CD4-positive, alpha-beta T cell treated with Interleukin-15 for 1 hour (primary cell): ENCODE data around the gene CLIP2.
"Not testable (repeated sequence)": the region's sequence is repeated elsewhere in the genome, so short reads cannot be mapped to it uniquely, and the experiment has no call there.

Experiments used
- DNase-seq: peaks from one replicate; pipeline ENCODE4 v3.0.0-alpha.2; 2020

The CLIP2 gene

GRCh38 chr7:74407958-74408357 lies 118.8 kb downstream of the CLIP2 start:
- DNase-seq, result no peak

DNA sequence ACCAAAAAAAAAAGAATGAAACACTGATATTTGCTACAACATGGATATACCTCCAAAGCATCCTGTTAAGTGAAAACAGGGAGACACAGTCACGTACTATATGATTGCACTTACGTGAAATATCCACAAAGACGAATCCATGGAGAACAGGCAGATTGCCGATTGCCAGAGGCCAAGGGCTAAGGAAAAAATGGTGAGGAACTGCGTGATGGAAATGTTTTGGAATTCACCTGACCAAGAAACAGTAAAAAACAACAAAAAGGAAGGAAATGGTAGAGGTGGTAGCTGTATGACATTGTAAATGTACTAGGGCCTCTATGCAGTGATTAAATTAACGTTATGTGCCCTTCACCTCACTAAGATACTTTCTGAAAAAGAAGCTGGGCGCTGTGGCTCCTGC lies 120.4 kb downstream of the CLIP2 start:
- no peak for DNase-seq

GRCh38 chr7:74410772-74411171 lies 121.6 kb downstream of the CLIP2 start:
- no peak for DNase-seq

DNA sequence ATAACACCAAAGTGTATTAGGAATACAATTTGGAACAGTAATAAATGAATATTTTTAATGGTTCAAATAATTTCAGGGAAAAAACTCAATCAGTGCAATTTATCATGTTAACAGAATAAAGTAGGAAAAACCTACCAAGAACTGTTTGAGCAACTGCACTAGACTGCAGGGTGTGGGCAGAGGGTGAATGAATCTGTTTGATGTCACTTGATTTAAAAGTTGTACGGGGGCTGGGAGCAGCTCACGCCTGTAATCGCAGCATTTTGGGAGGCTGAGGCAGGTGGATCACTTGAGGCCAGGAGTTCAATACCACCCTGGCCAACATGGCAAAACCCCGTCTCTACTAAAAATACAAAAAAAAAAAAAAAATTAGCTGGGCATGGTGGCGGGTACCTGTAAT lies 122.4 kb downstream of the CLIP2 start:
- DNase-seq, result not testable (repeated sequence)

DNA sequence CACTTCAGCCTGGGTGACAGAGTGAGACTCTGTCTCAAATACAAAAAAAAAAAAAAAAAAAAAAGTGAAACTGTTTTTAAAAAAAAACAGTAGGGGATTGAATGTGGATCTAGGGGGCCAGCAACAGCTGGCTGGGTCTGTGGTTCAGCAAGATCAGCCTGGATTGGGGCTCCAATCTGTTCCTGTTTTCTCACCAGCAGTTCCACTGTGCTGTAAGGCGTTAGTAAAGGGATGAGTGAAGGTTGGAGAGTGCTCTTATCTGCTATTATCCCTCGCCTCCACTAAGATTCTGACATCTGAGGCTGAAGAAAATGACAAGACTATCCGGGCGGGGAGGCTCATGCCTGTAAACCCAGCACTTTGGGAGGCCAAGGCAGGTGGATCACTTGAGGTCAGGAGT lies 122.8 kb downstream of the CLIP2 start:
- no peak for DNase-seq

DNA sequence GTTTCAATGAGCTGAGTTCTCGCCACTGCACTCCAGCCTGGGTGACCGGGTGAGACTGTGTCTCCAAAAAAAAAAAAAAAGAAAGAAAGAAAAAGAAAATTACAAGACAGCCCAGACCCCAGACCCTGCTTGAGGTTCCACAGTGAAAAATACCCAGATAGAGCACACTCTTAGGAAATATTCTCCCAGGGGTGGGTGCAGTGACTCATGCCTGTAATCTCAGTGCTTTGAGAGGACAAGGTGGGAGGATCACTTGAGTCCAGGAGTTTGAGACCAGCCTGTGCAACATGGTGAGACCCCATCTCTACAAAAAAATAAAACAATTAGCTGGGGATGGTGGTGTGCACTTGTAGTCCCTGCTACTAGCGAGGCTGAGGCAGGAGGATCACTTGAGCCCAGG lies 123.4 kb downstream of the CLIP2 start:
- DNase-seq, result no peak

GRCh38 chr7:74414595-74415333 lies 125.6 kb downstream of the CLIP2 start:
- not testable (repeated sequence) for DNase-seq

GRCh38 chr7:74417419-74417971 lies 128.3 kb downstream of the CLIP2 start:
- DNase-seq, result peak; percentile 55

DNA sequence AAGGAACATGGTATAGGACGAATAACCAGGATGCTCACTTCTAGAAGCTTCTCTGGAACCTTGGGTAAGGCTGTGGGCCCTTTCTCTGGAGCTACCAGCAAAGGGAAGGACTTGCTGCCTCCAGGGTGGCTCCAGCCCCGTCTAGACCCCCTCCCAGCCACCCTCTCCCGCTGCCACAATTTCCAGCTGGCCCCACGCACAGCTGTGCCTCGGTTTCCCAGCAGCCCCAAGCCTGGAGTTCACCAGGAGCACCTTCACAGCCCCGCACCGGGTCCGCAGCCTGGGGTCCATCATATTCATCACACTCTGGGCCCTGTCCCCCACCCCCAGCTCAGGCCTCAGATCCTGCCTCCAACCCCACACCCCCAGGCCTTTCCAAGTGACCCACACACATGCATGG lies 128.9 kb downstream of the CLIP2 start:
- no peak for DNase-seq

- no peak for DNase-seq
Measured at GRCh38 chr7:74418538-74418937, 129.3 kb downstream of the CLIP2 start.

DNA sequence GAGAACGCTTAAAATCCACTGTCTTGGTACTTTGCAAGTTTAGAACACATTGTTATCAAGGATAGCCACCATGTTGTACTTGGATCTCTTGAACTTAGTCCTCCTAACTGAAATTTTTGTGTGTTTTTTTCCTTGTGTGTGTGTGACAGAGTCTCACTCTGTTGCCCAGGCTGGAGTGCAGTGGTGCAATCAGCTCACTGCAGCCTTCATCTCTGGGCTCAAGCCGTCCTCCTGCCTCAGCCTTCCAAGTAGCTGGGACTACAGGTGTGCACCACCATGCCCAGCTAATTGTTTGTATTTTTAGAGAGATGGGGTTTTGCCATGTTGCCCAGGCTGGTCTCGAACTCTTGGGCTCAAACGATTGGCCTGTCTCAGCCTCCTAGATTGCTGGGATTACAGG lies 130.0 kb downstream of the CLIP2 start:
- not testable (repeated sequence) for DNase-seq

GRCh38 chr7:74420006-74420405 lies 130.8 kb downstream of the CLIP2 start:
- no peak for DNase-seq

GRCh38 chr7:74424291-74424880 lies 135.2 kb downstream of the CLIP2 start:
- no peak for DNase-seq

- DNase-seq, result no peak
Measured at GRCh38 chr7:74428023-74428422, 138.8 kb downstream of the CLIP2 start.

DNA sequence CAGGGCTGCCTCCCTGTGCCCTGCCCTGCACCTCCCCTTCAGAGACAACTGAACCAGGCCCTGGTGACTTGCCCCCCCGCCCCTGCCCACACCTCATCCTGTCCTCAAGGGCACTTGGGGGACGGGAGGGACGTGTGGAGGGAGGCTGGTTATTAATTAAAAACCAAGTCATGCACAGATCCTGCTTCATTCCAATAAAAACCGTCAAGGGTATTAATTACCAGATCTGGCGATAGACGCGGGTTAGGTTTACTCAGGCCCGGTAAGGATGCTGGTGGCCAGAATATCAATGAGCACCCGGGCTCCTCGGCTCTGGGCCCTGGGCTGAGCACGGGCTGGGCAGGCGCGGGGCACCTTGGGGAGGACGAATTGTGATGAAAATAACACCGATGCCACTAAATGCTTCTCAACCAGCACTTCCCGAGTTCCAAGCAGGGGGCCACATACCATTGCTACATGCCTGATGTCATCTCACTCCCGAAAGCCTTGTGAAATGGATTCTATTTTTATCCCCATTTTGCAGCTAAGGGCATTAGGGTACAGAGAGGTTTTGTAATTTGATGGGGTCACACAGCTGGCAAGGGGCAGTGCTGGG lies 140.0 kb downstream of the CLIP2 start:
- no peak for DNase-seq

DNA sequence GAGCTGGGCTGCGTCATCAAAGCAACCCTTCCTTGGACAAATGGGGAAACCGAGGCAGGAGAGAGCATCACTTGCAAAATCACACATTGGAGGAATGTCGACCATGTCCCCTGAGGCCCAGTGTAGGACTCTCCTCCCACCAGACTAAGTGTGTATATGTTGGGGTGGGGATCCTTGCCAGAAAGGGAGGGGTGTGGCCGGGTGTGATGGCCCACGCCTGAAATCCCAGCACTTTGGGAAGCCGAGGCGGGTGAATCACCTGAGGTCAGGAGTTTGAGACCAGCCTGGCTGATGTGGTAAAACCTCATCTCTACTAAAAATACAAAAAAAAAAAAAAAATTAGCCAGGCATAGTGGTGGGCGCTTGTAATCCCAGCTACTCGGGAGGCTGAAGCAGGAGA lies 141.2 kb downstream of the CLIP2 start:
- not testable (repeated sequence) for DNase-seq

DNA sequence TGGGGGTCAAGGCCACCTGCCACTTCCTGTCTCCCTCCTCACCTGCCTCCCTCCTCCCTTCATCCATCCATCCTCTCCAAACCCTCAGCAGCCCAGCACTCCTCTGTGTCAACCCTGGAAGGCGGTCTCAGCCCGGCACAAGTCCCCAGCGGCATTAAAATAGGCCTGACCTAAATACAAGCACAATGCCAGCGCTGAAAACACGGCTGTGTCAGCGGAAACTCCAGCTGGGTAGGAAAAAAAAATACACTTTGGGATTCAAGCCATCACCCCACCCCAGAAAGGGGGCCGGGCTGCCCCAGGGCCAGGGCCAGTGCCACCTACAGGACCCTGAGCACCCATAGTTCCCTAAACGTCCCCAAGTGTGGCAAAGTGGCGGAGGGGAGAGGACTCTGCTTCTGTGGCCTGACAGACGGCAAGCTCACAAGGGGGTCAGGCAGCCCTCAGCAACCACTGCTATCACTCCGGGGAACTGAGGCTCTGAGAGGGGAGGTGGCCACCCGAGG lies 141.8 kb downstream of the CLIP2 start:
- DNase-seq, result no peak

- not testable (repeated sequence) for DNase-seq
Measured at GRCh38 chr7:74437291-74437571, 148.0 kb downstream of the CLIP2 start.

DNA sequence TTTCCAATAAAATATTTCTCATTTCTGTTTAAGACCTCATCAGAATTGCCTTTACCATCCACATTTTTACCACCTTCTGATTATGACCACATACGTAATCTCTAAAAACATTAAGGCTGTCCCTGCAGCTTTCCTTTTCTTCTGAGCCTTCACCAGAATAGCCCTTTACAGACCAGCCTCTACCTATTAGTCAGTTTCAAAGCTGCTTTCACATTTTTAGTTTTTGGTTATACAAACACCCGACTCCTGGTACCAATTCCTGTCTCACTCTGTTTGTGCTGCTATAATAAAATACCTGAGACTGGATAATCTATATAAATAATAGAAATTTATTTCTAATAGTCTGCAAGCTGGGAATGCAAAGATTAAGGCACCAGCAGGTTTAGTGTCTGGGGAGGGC lies 149.1 kb downstream of the CLIP2 start:
- DNase-seq, result no peak

DNA sequence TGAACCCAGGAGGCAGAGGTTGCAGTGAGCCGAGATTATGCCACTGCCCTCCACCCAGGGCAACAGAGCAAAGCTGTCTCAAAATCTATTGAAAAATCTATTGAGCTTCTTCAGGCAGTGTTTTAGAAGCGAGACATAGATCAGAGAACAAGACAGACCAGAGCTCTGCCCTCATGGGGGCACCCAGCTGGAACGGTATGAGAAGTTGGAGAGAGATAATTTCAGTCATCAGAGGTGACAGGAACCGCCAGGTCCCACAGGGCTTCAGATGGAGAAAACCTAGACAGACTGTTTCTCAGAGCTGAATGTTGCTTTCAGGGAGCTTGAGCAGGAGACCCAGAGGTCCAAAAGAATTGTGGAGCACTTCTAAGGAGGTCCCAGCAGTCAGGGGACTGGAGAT lies 150.3 kb downstream of the CLIP2 start:
- DNase-seq, result no peak

DNA sequence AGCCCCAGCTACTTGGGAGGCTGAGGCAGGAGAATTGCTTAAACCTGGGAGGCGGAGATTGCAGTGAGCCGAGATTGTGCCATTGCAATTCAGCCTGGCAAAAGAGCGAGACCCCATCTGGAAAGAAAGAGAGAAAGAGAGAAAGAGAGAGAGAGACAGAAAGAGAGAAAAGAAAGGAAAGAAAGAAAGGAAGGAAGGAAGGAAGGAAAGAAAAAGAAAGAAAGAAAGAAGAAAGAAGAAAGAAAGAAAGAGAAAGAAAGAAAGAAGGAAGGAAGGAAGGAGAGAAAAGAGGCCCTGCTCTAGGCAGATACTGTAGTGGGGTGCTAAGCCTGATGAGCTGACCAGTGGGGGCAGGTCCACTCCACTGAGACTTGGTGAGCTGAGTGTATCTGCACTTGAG lies 150.9 kb downstream of the CLIP2 start:
- not testable (repeated sequence) for DNase-seq

DNA sequence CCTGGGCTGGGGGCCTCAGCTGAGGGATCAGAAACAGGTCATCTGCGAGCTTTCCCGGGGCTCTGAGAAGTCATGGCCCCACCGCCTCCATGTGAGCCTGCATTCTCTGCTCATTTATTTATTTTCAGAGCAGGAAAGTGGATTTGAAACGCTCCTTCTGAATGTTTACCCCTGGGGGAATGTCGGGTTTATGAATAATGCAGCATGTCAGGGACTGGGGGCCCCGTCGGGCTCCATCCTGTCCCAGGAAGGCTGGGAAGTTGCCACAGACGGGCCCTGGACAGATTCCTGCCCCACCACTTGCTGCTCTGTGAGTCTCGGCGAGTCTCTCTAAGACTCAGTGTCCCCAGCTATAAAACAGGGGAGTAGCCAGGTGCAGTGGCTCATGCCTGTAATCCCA lies 152.6 kb downstream of the CLIP2 start:
- no peak for DNase-seq

DNA sequence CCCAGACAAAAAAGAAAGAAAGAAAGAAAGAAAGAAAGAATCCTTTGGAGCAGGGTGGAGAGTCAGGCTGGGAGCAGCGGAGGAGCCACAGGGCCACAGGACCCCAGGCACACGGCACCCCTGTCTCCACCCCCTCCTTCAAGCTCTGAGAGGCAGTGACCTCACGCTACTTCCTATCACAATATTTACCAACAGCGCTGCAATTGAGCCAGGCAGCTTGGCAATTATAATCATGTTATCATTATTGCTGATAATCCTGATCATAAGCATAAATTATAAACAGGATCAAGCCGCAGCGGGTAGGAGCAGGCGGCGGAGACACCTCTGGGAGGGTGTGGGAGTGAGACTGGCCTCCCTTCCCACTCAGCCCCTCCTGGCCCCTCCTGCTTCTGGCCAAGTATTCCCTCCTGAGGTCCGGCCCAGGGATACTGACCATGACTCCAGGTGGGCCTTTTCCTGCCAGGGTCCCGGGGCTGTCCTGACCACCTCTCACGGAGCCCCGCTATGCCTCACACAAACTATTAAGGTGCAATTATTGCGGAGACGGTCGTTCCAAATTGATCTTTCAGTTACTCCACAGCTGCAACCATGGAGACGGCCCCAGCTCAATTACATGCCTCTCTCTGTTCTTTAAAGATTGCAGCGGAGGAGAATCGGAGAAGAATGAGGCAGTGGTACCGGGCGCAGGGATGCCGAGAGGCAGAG lies 154.5 kb downstream of the CLIP2 start:
- no peak for DNase-seq

DNA sequence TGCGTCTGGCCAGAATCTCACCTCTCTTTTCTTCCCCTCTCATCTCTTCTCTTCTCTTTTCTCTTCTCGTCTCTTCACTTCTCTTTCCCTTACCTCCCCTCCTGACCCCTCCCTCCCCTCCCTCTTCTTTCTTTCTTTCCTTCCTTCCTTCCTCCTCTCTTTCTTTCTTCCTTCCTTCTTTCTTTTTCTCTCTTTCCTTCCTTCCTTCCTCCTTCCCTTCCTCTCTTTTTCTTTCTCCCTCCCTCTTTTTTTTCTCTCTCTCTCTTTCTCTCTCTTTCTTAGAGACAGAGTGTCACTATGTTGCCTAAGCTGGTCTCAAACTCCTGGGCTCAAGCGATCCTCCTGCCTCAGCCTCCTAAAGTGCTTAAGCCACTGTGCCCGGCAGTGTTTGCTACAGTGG lies 159.9 kb downstream of the CLIP2 start:
- DNase-seq, result no peak
